A549 (cell line): ENCODE measurements around the gene CLCNKA. TPM values are rescaled to one million over a fixed set of nuclear protein-coding genes. Genes with fewer than 3 reads are reported as not detected.

Experiments
- ATAC-seq, 2 experiments: fragments of 200-7000 bp in 1 of 2; fragments of >200 bp in 1 of 2; cut with Nextera tagmentation in 1 of 2; cut with Tn5 transposase in 1 of 2; 3 replicates each; pipeline versions ENCODE4 v1.8.0 to v1.9.1; 2018 to 2020; ENCODE audit warnings: mild to moderate bottlenecking in 1 of 2, moderate library complexity in 1 of 2
- CTCF ChIA-PET: fragments of 300-600 bp; sonication (Branson Sonifier 250); formaldehyde crosslinking; extraction: SDS; loops from one replicate; lab custom pipeline; 2021; ENCODE audit warnings: antibody characterized with exemption, inconsistent platforms; lab: Yijun Ruan, JAX
- POLR2A ChIA-PET: fragments of 350-600 bp; formaldehyde crosslinking; extraction: SDS; loops from one replicate; lab custom pipeline; 2021; ENCODE audit warnings: antibody characterized with exemption, inconsistent platforms; lab: Yijun Ruan, JAX
- DNase-seq, 2 experiments: peaks; one replicate each; pipeline versions ENCODE4 v3.0.0 to v3.0.0-alpha.2; 2011 to 2016; ENCODE audit warnings: low read depth in 1 of 2, low spot score in 1 of 2
- FAIRE-seq: peaks from 2 replicates; lab custom pipeline; 2011; peaks lifted over from hg19 to GRCh38; lab: Jason Lieb, UNC
- H3K27ac ChIP-seq, 2 experiments: fragments of >200 bp; sonication (Bioruptor Twin); formaldehyde crosslinking; 3 replicates each; pipeline ENCODE4 v1.5.1; 2016 to 2017
- H3K4me1 ChIP-seq: fragments of >200 bp; sonication (Bioruptor Twin); formaldehyde crosslinking; 3 replicates; pipeline ENCODE4 v1.6.1; 2016
- H3K4me2 ChIP-seq: fragments of >200 bp; sonication (Bioruptor Twin); formaldehyde crosslinking; 3 replicates; pipeline ENCODE4 v1.6.1; 2016
- H3K4me3 ChIP-seq: fragments of >200 bp; sonication (Bioruptor Twin); formaldehyde crosslinking; 3 replicates; pipeline ENCODE4 v1.5.1; 2016
- H3K9me3 ChIP-seq: fragments of >200 bp; sonication (Bioruptor Twin); formaldehyde crosslinking; 3 replicates; pipeline ENCODE4 v1.6.1; 2016
- CBX8 ChIP-seq: fragments of 200-600 bp; sonication (generic); IDR thresholded peaks from 2 replicates; pipeline ENCODE4 v1.6.1; 2016
- CHD2 ChIP-seq: fragments of 150-350 bp; IDR thresholded peaks from 2 replicates; pipeline ENCODE4 v1.6.1; 2014; ENCODE audit warnings: low read length; ENCODE audit not compliant: partially characterized antibody
- CHD4 ChIP-seq: fragments of 200-600 bp; sonication (generic); IDR thresholded peaks from 2 replicates; pipeline ENCODE4 v1.6.1; 2016; ENCODE audit warnings: antibody characterized with exemption, mild to moderate bottlenecking, borderline replicate concordance
- EHMT2 ChIP-seq: fragments of 200-600 bp; sonication (generic); IDR thresholded peaks from 2 replicates; pipeline ENCODE4 v1.6.1; 2016; ENCODE audit warnings: antibody characterized with exemption, low read depth, mild to moderate bottlenecking, moderate library complexity
- FOSB ChIP-seq: fragments of 250-450 bp; sonication (Bioruptor Pico); IDR thresholded peaks from 2 replicates; pipeline ENCODE4 v1.5.0; 2020; ENCODE audit warnings: mild to moderate bottlenecking, moderate library complexity
- FOSL2 ChIP-seq, 2 experiments: fragments of 450-650 bp in 1 of 2; fragments of >200 bp in 1 of 2; sonication (Bioruptor Twin) in 1 of 2; formaldehyde crosslinking; IDR thresholded peaks; 2 replicates each; pipeline versions ENCODE4 v1.5.0 to v1.6.1; 2016 to 2020; ENCODE audit warnings: mild to moderate bottlenecking in 1 of 2, moderate library complexity in 1 of 2
- FOXS1 ChIP-seq: fragments of 250-450 bp; sonication (Bioruptor Pico); IDR thresholded peaks from 2 replicates; pipeline ENCODE4 v1.5.0; 2020; ENCODE audit warnings: mild to moderate bottlenecking, moderate library complexity
- HDAC2 ChIP-seq: fragments of 200-600 bp; sonication (generic); IDR thresholded peaks from 2 replicates; pipeline ENCODE4 v1.6.1; 2016
- HEYL ChIP-seq: fragments of 250-450 bp; sonication (Bioruptor Pico); IDR thresholded peaks from 2 replicates; pipeline ENCODE4 v1.8.0; 2021; ENCODE audit warnings: mild to moderate bottlenecking, moderate library complexity
- HOXA7 ChIP-seq: fragments of 250-450 bp; sonication (Bioruptor Pico); IDR thresholded peaks from 2 replicates; pipeline ENCODE4 v1.5.0; 2020; ENCODE audit warnings: mild to moderate bottlenecking, moderate library complexity
- JUN ChIP-seq, 2 experiments: fragments of >200 bp; sonication (Bioruptor Twin); formaldehyde crosslinking; IDR thresholded peaks; 2 replicates in 1 of 2; 3 replicates in 1 of 2; pipeline ENCODE4 v1.6.1; 2016 to 2017
- KDM1A ChIP-seq: fragments of 200-600 bp; sonication (generic); IDR thresholded peaks from 2 replicates; pipeline ENCODE4 v1.6.1; 2016; ENCODE audit warnings: low read depth, mild to moderate bottlenecking
- NFE2L2 ChIP-seq: fragments of 150-350 bp; conservative IDR thresholded peaks from 2 replicates; pipeline ENCODE4 v1.6.1; 2014; ENCODE audit warnings: low read length
- NR3C1 ChIP-seq: fragments of >200 bp; sonication (Bioruptor Twin); formaldehyde crosslinking; IDR thresholded peaks from 3 replicates; pipeline ENCODE4 v1.6.1; 2017
- POLR2A ChIP-seq: IDR thresholded peaks from 2 replicates; pipeline ENCODE4 v1.6.1; 2012; ENCODE audit warnings: mild to moderate bottlenecking, low read length
- RCOR1 ChIP-seq: fragments of 150-350 bp; IDR thresholded peaks from 2 replicates; pipeline ENCODE4 v1.6.1; 2014; ENCODE audit warnings: antibody characterized with exemption, low read length, low read depth
- SMC3 ChIP-seq: fragments of >200 bp; sonication (Bioruptor Twin); formaldehyde crosslinking; IDR thresholded peaks from 3 replicates; pipeline ENCODE4 v1.6.1; 2018; ENCODE audit warnings: inconsistent platforms
- TFCP2L1 ChIP-seq: fragments of 250-450 bp; sonication (Bioruptor Pico); IDR thresholded peaks from 2 replicates; pipeline ENCODE4 v1.5.0; 2021; ENCODE audit warnings: mild to moderate bottlenecking
- ZC3H11A ChIP-seq: fragments of 450-650 bp; IDR thresholded peaks from 2 replicates; pipeline ENCODE4 v1.6.1; 2014; ENCODE audit warnings: antibody characterized with exemption, mild to moderate bottlenecking
- WGBS: methylation state at CpG from one replicate; pipeline ENCODE4 v1.1.6; 2017; ENCODE audit errors: missing lambda C conversion rate; 5-methylcytosine and 5-hydroxymethylcytosine counted together
- polyA plus RNA-seq, 4 experiments: library from polyadenylated mRNA; depleted of rRNA in 3 of 4; stranded (reverse); fragments of >200 nt; fragmentation: RNase III in 1 of 4; extraction: RNeasy Plus Mini Kit Qiagen cat#74134 plus additional on column Dnase treatment in 1 of 4; gene quantifications; 2 replicates in 3 of 4; 3 replicates in 1 of 4; pipeline ENCODE4 v1.2.3, GENCODE V29; 2011 to 2017
- TF ChIP-seq, protein P1 (sequence below): fragments of 450-650 bp; IDR thresholded peaks from 2 replicates; pipeline ENCODE4 v1.6.1; 2014; ENCODE audit warnings: antibody characterized with exemption
- TF ChIP-seq, protein P2 (sequence below): IDR thresholded peaks from 2 replicates; pipeline ENCODE4 v1.6.1; 2012; ENCODE audit warnings: low read depth, borderline replicate concordance
- TF ChIP-seq, protein P3 (sequence below): IDR thresholded peaks from 2 replicates; pipeline ENCODE4 v1.6.1; 2012
- TF ChIP-seq, protein P4 (sequence below): fragments of >200 bp; sonication (Bioruptor Twin); formaldehyde crosslinking; IDR thresholded peaks from 2 replicates; pipeline ENCODE4 v1.6.1; 2016
- TF ChIP-seq, protein P5 (sequence below): fragments of >200 bp; sonication (Bioruptor Twin); formaldehyde crosslinking; IDR thresholded peaks from 3 replicates; pipeline ENCODE4 v1.6.1; 2016
- TF ChIP-seq, protein P6 (sequence below): fragments of 200-600 bp; sonication (generic); IDR thresholded peaks from 2 replicates; pipeline ENCODE4 v1.6.1; 2016; ENCODE audit warnings: antibody characterized with exemption, mild to moderate bottlenecking, moderate library complexity
- TF ChIP-seq, protein P7 (sequence below): fragments of >200 bp; sonication (Bioruptor Twin); formaldehyde crosslinking; IDR thresholded peaks from 3 replicates; pipeline ENCODE4 v1.5.1; 2016

The CLCNKA gene
- polyA plus RNA-seq, 2 of the 4 experiments (the other 2 are of a cell fraction): 0.06 TPM; not detected in 1

DNA sequence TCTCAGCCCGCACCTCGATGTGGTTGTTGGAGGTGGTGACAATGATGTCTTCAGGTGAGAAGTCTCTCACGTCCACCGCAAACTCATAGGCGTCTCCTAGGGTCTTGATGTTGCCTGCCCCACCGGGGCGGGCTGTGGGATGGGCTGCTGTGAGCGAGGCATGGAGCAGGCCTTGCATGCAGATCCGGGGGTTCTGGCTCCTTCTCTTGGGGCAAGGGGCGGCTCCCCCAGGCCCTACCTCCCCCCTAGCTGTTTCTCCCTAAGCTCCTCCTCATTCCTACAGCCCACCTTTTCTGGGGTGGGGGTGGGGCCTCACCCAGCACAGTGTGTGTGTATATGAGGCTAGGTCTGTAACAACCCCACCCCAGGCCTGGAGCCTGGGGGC, 4.8 kb upstream of the CLCNKA start:
- CTCF ChIA-PET: interaction anchor here (1.2 to 2.3 kb wide), 3 partner anchors 8 to 15 kb away, joined by 4 to 8 read pairs (median 6); no protein-coding TSS in a partner anchor
- 90% methylated on average over 10 of the region's 10 CpGs for WGBS
- Histone ChIP-seq H3K9me3 (no peaks in the 10 kb centered on the region), H3K4me1 (peaks cover 25% of the 10 kb centered on the region), H3K27ac (no peak overlapping the region; a peak in 1 of 6 replicates), H3K4me2 (no peak overlapping the region), H3K4me3 (no peak overlapping the region)
- ATAC-seq (no peak), FAIRE-seq (no peak), DNase-seq (no peak)
- POLR2A ChIA-PET: no interaction called here
- TF ChIP-seq, protein P1, sequence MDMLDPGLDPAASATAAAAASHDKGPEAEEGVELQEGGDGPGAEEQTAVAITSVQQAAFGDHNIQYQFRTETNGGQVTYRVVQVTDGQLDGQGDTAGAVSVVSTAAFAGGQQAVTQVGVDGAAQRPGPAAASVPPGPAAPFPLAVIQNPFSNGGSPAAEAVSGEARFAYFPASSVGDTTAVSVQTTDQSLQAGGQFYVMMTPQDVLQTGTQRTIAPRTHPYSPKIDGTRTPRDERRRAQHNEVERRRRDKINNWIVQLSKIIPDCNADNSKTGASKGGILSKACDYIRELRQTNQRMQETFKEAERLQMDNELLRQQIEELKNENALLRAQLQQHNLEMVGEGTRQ: no peak
- TF ChIP-seq FOXS1 (no peak), CHD2 (no peak), ZC3H11A (no peak), SMC3 (no peak), HEYL (no peak), KDM1A (no peak), CHD4 (no peak), NFE2L2 (no peak), POLR2A (no peak), HDAC2 (no peak), EHMT2 (no peak), HOXA7 (no peak), RCOR1 (no peak)
- TF ChIP-seq, protein P2, sequence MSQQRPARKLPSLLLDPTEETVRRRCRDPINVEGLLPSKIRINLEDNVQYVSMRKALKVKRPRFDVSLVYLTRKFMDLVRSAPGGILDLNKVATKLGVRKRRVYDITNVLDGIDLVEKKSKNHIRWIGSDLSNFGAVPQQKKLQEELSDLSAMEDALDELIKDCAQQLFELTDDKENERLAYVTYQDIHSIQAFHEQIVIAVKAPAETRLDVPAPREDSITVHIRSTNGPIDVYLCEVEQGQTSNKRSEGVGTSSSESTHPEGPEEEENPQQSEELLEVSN: no peak
- TF ChIP-seq, protein P3, sequence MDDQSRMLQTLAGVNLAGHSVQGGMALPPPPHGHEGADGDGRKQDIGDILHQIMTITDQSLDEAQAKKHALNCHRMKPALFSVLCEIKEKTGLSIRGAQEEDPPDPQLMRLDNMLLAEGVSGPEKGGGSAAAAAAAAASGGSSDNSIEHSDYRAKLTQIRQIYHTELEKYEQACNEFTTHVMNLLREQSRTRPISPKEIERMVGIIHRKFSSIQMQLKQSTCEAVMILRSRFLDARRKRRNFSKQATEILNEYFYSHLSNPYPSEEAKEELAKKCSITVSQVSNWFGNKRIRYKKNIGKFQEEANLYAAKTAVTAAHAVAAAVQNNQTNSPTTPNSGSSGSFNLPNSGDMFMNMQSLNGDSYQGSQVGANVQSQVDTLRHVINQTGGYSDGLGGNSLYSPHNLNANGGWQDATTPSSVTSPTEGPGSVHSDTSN: no peak
- TF ChIP-seq, protein P4, sequence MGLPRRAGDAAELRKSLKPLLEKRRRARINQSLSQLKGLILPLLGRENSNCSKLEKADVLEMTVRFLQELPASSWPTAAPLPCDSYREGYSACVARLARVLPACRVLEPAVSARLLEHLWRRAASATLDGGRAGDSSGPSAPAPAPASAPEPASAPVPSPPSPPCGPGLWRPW: no peak

DNA sequence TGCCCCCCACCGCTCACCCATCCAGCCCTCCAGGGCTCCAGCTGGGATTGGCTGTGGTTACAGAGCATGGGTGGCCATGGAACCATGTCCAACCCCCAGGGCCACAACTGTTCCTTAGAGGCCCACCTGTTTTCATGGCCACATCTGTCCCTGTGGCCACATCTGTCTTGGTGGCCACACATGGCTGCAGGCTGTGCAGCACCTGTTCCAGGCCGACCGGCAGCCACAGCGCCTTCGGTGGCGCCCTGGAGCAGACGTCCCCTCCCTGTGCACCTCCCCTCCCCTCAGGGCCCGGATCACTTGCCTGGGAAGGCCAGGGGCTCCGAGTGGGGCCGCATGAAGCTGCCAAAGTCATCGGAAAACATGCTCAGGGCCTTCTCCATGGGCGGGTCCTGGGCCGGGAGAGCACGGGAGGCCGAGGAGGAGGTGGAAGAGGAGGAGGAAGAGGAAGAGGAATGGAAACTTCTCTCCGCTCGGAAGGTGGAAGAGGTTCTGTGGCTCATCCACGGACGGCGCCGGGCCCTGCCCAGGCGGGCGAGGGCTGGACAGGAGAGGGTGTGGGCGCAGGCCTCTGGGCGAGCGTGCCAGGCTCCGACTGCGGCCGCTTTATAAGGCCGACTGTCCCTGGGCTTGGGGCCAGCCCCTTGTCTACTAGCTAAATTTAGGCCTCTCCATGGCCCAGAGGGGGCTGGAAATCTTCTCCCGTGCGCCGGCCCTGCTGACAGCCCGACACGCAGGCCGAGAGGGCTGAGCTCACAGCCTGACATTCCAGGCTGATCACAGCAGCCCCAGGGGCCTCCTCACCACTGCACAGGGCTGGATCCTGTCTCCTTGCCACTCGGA, 4.2 kb upstream of the CLCNKA start, which contains the start of gene HSPB7:
HSPB7 (minus strand) TSS at position 583 of the 843 bp plus-strand sequence; CDS start at position 503, 80 bp downstream.
- WGBS: 86% methylated on average over 20 of the region's 37 CpGs
- no peak for TF ChIP-seq TFCP2L1
- TF ChIP-seq, protein P4: no peak
- no peak for TF ChIP-seq FOSB (CRISPR knock-in tag)
- no peak for TF ChIP-seq JUN (IDR thresholded peaks at IDR 0.05)
- TF ChIP-seq, protein P5, sequence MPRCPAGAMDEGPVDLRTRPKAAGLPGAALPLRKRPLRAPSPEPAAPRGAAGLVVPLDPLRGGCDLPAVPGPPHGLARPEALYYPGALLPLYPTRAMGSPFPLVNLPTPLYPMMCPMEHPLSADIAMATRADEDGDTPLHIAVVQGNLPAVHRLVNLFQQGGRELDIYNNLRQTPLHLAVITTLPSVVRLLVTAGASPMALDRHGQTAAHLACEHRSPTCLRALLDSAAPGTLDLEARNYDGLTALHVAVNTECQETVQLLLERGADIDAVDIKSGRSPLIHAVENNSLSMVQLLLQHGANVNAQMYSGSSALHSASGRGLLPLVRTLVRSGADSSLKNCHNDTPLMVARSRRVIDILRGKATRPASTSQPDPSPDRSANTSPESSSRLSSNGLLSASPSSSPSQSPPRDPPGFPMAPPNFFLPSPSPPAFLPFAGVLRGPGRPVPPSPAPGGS: no peak
- no peak for TF ChIP-seq FOSL2 (IDR thresholded peaks at IDR 0.05)
- no peak for TF ChIP-seq FOSL2 (CRISPR knock-in tag; IDR thresholded peaks at IDR 0.05)
- TF ChIP-seq CBX8: no peak
- TF ChIP-seq, protein P6, sequence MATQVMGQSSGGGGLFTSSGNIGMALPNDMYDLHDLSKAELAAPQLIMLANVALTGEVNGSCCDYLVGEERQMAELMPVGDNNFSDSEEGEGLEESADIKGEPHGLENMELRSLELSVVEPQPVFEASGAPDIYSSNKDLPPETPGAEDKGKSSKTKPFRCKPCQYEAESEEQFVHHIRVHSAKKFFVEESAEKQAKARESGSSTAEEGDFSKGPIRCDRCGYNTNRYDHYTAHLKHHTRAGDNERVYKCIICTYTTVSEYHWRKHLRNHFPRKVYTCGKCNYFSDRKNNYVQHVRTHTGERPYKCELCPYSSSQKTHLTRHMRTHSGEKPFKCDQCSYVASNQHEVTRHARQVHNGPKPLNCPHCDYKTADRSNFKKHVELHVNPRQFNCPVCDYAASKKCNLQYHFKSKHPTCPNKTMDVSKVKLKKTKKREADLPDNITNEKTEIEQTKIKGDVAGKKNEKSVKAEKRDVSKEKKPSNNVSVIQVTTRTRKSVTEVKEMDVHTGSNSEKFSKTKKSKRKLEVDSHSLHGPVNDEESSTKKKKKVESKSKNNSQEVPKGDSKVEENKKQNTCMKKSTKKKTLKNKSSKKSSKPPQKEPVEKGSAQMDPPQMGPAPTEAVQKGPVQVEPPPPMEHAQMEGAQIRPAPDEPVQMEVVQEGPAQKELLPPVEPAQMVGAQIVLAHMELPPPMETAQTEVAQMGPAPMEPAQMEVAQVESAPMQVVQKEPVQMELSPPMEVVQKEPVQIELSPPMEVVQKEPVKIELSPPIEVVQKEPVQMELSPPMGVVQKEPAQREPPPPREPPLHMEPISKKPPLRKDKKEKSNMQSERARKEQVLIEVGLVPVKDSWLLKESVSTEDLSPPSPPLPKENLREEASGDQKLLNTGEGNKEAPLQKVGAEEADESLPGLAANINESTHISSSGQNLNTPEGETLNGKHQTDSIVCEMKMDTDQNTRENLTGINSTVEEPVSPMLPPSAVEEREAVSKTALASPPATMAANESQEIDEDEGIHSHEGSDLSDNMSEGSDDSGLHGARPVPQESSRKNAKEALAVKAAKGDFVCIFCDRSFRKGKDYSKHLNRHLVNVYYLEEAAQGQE: no peak
- TF ChIP-seq HDAC2: no peak
- TF ChIP-seq, protein P7, sequence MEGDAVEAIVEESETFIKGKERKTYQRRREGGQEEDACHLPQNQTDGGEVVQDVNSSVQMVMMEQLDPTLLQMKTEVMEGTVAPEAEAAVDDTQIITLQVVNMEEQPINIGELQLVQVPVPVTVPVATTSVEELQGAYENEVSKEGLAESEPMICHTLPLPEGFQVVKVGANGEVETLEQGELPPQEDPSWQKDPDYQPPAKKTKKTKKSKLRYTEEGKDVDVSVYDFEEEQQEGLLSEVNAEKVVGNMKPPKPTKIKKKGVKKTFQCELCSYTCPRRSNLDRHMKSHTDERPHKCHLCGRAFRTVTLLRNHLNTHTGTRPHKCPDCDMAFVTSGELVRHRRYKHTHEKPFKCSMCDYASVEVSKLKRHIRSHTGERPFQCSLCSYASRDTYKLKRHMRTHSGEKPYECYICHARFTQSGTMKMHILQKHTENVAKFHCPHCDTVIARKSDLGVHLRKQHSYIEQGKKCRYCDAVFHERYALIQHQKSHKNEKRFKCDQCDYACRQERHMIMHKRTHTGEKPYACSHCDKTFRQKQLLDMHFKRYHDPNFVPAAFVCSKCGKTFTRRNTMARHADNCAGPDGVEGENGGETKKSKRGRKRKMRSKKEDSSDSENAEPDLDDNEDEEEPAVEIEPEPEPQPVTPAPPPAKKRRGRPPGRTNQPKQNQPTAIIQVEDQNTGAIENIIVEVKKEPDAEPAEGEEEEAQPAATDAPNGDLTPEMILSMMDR: no peak
- no peak for TF ChIP-seq NR3C1
- TF ChIP-seq, all 56 proteins: peak for 0
- ATAC-seq: no peak; a peak in 1 of 6 replicates
- no peak within 1 kb of the TSS for H3K4me2 ChIP-seq
- ChIA-PET POLR2A (no interaction called here), CTCF (interaction anchor here (1.1 to 2.3 kb wide), 5 partner anchors 8 to 56 kb away, joined by 3 to 8 read pairs (median 5); partner anchors contain the start of gene FAM131C)
- no peak within 1 kb of the TSS for H3K4me3 ChIP-seq
- no peak within 1 kb of the TSS; a peak in 1 of 6 replicates for H3K27ac ChIP-seq
- H3K9me3 ChIP-seq: no peaks in the 10 kb centered on the region
- DNase-seq: no peak
- no peak for FAIRE-seq
- H3K4me1 ChIP-seq: peaks cover 19% of the 10 kb centered on the region
